GM19023 (cell line): Measurements from ENCODE around the gene FAM120AOS.

Experiments used
- ATAC-seq: cut with Tn5 transposase; IDR thresholded peaks from one replicate; pipeline ENCODE4 v1.9.1; 2021; ENCODE audit warnings: mild to moderate bottlenecking, moderate library complexity; ENCODE audit not compliant: unreplicated experiment

FAM120AOS gene

GRCh38 chr9:93467462-93467861 is 14.1 kb upstream of the FAM120AOS start:
- no peak for ATAC-seq

DNA sequence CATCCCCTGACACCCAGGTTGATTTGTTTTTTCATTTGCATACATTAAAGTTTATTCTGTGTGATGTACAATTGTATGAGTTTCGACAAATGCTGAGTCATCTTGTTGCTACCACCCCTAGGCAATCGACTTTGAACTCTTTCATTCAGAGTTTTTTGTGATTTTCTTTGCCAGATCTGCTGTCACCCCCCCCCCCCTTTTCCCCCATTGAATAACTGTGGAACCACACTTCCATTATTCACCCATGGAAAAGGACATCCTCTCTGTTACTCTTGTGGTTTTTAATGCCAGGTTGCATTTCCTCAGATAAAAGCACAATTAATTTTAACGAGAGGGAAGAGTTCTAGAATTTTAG is 13.7 kb upstream of the FAM120AOS start:
- no peak for ATAC-seq

DNA sequence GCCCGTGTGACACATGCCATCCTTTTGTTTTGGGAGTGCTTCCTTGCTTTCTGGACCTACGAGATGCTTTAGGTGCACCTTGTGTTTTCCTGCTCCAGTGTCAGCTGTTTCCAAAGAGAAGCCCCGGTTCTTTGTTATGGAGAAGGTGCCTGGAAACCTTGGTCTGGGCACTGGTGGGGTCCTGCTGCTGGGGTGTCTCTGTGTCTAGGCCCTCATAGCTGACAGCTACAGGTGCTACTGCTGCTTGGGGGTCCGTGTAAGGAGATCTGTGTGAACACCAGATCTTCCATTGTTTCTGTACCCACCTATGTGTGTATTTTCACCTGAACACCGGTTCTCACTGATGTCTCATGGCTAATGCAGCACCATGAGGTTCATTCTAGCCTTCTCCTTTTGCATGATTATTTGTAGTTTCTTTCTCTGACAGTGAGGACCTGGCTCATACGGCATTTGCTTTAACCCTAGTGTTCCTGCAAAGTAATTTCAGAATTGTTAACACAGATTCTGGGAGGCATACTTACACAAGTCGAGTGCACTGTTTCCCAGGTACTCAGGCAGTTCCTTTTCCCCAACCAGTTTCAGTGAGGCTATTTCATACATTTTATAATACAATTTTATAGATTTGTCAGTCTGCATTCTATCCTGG is 13.2 kb upstream of the FAM120AOS start:
- no peak for ATAC-seq

DNA sequence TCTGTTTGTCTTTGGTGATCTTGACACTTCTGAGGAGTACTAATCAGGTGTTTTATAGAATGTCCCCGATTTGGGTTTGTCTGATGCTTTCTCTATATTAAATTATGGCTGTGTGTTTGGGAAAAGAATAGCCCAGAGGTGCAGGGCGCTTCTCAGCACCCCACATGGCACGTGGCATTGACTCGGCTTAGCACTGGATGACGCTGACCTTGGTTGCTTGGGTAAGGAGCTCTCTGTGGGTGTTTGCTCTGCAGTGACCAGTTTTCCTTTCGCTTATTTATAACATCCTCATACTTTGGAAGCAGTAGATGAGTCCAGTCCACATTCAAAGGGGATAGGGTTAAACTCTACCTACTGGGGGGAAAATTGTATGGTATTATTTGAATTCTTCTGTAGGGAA is 12.5 kb upstream of the FAM120AOS start:
- ATAC-seq = no peak

DNA sequence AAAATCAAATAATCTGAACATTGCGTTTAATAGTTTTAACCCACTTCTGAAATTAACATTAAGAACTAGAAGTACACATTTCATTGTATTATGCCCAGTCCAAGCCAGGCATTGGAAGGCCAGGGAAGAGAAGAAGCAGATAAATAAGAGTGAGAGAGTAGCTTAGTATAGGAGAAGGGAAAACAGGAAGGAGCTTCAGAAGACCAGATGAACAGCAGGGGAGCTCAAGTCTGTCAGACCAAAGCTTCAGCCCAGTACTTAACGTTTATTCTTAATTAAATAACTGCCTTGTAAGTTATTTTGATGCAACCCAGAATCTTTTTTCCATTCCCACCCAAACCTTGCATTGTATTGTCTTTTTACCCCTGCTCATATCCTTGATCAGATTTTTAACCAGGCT is 11.5 kb upstream of the FAM120AOS start:
- no peak for ATAC-seq

GRCh38 chr9:93464395-93464794 is 11.0 kb upstream of the FAM120AOS start:
- ATAC-seq = no peak

DNA sequence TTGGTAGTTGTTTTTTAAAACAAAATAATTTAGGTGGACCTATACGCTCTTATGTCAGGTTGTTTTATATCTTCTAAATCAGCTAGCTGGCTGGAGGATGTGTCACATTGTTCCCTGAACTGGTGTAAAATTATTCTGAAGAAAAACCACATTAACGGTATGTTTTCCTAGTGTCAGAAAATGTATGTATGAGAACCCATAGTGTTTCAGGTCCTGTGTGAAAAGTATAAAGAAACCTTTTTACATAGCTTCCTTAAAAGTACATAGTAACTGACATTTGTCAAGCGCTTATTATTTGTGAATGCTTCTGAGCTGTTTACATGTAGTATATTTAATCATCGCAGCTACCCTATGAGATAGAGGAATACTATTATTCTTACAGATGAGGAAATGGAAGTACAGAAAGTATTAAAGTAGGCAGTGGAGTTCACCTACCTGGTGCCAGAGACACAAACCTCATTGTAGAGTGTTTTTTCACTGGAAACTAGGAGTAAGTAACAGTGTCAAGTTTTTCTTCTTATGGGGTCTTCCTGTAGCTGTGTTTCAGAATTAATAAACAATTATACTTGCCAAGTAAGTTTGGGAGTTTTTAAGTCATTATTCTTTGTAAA is 10.4 kb upstream of the FAM120AOS start:
- no peak for ATAC-seq

- ATAC-seq = no peak
Observed at GRCh38 chr9:93461821-93462220, 8.4 kb upstream of the FAM120AOS start.

DNA sequence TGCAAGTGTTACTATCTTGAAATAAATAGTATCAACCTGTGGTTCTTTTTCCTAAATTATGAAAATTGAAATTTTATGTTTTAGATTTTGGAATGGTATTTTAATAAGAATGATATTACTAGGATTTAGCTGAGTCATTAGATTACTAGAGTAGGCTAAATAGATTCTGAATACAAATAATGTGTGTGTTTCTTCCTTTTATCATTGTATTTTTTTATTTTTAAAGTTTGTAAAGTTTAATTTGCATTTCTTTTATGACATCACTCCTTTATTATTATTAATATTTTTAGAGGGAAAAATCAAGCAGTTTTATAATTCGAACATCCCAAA is 8.0 kb upstream of the FAM120AOS start:
- ATAC-seq = no peak

DNA sequence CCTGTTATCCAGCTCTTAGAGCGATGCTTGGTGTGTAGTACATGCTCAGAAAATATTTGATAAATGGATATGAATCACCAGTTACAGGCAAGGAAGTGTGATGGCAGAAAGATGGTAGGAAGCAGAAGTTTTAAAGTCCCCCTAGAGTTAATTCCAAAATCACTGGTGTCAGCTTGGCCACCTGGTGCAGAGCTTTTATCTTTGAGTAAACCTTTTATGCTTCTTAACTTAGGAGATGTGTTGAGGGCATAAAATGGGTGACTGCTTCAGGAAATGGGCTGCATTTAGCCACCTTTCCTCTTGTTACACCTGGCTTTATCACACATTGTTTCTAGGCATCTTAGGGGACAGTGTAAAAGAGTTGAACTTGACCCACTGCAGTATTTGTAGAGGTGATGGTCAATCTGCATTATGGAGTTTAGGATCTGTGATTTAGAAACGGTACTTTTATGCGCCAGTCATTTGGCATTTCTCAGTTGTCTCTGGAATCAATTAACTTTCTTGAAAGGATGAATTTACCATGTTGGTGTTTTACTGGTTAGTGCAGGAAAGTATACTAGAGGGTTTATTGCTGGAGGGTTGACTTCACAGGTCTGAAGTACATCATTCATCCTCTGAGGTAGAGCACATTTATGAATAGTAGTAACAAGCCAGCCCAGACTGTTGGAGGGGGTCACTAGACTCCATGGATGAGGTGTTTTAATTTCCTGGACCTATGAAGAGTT is 7.5 kb upstream of the FAM120AOS start:
- ATAC-seq = no peak

DNA sequence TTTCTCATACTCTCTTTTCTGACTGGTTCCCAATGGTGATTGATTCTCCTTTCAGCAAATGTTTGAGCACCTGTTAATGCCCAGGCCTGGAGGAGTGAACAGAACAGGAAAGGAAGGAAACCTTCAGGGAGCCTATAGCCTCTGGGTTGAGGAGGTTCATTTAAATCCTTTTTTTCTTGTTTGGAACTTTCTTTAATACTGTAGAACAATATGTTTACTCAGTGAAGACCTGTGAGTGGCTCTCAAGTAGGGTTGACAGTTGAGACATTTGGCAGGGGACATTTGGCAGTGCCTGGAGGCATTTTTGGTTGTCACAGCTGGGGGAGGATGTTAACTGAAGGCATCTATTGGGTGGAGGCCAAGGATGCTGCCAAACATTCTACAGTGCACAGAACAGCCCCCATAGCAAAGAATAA is 6.1 kb upstream of the FAM120AOS start:
- no peak for ATAC-seq

- ATAC-seq = no peak
Observed at GRCh38 chr9:93458712-93459111, 5.3 kb upstream of the FAM120AOS start.

- ATAC-seq = no peak
Observed at GRCh38 chr9:93457006-93457405, 3.6 kb upstream of the FAM120AOS start.

- no peak for ATAC-seq
Observed at GRCh38 chr9:93456504-93456903, 3.1 kb upstream of the FAM120AOS start.

DNA sequence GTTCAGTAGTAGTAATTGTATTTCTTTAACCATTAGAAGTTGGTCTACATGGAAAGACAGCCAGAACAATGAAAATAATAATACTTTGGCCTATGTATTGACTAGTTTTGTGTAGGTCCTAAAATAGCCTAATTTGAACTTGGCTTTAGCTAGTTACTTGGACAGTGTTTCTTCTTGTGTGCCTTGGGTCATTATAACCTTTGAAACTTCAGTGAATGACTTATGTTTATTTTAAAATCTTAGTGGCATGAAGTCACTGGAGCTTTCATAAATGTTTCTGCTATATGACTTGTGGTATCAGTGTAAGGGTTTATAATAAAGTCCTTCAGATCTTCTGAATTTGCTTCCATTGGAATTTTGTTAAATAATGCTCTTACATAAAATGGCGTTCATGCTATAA is 2.6 kb upstream of the FAM120AOS start:
- ATAC-seq = no peak

DNA sequence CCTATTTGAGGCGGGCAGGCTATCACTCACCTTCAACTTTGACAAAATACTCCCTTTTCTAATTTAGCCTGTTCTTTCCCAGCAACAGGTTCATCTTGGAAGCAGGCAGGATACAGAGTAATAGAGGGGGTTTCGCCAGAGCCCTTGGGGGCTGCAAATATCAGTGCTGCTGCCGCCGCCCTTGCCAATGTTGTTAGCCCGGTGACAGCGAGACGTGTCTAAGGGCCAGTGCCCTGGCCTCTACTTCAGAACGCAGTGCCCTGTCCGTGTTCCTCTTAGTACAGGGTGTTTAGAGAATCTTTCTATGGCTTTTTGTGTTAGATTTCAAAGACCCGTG is 703 bp downstream of the FAM120AOS start:
- ATAC-seq = no peak

DNA sequence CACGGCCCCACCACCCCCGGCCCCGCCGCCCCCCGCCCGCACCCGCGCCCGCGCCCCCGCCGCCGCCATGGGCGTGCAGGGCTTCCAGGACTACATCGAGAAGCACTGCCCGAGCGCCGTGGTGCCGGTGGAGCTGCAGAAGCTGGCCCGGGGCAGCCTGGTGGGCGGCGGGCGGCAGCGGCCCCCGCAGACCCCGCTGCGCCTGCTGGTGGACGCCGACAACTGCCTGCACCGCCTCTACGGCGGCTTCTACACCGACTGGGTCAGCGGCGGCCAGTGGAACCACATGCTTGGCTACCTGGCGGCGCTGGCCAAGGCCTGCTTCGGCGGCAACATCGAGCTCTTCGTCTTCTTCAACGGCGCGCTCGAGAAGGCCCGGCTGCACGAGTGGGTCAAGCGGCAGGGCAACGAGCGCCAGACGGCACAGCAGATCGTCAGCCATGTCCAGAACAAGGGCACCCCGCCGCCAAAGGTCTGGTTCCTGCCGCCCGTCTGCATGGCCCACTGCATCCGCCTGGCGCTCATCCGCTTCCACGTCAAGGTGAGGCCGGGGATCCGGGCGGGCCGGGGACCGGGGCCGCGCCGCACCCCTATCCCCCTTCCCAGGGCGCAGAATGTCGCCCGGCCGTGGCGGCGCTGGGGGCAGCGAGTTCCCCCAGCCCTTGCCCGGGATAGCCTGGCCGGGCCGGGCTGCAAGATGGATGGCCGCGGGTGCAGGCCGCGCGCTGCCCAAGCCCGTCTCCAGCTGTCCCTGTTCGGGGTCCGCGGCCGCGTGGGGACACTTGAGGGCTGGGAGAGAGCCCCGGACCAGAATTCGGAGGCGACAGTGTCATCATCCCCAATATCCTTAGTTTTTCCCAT is 1.3 kb downstream of the FAM120AOS start:
- ATAC-seq = peak; percentile 16

DNA sequence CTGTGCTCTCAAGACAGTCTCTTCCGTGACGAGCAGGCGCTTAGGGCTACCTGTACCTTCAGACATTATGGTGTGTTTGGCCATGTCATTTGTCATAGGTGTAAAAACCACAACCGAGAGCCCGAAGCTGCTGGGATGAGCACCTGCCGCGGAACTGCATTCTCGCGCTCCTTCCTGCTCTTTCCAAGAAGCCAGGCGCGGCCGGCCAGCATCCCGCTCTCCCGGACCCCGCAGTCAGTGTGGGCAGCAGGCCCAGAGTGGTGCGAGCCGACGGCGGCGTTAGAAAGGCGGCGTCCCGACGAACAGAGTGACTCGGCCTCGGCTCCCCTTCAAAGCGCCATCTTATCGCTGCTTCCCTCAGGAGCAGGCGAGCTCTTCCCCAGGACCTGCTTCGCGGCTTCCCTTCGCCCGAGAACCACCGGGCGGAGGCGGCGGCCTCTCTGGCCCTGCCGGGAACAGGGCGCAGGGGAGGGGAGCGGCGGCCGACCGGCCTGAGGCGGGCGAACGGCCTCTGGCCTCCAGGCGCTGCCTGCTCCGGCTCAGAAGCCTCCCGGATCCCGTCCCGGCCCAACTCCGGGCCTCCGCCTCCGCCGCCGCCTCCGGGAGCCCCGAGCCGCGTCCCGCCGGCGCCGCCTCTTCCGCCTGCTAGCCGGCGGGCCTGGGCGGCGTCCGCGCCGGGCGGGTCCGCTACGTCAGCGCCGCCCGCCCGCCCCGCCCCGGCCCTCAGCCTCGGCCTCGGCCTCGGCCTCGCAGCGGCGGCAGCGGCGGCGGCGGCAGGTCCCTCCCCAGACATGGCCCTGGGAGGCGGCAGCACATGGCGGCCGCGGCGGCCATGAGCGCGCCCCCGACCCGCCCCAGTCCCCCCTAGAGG is 2.2 kb downstream of the FAM120AOS start, which contains the start of gene FAM120A:
TSS of gene FAM120A (plus strand) at position 741 of the 871 bp plus-strand sequence. CDS start 231 bp downstream, outside the sequence.
- peak; percentile 66 for ATAC-seq

- no peak for ATAC-seq
Observed at GRCh38 chr9:93447655-93448054, 5.7 kb downstream of the FAM120AOS start.

DNA sequence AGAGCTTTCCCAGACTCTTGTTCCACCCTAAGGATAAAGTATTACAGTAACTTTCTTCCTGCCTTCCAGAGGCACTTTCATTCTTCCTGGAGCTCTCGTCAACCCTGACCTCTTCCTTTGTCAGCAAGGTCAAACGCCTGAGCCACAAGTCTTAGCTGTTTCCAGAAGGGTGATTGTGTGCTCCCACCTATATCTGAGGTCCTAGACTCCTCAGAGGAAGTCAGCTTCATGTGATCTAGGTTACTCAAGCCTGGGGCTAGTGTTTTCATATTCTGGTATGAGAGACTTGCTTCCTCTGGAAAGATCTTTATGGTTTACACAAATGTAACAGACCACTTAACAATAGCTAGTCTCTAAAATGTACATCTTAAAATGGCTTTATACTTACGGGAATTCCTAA is 7.3 kb downstream of the FAM120AOS start:
- ATAC-seq = no peak
